SK-N-SH (cell line): ENCODE results near the gene NUP107. TPM values are rescaled to one million over a fixed set of nuclear protein-coding genes. Genes with fewer than 3 reads are reported as not detected.

ENCODE experiments used
- CTCF ChIA-PET: fragments of 300-600, 350-600 bp; formaldehyde crosslinking; extraction: SDS; loops from one replicate; lab custom pipeline; 2021; lab: Yijun Ruan, JAX
- POLR2A ChIA-PET: fragments of 350-600 bp; sonication (Branson Sonifier 250); formaldehyde crosslinking; extraction: SDS; loops from one replicate; lab custom pipeline; 2020; ENCODE audit warnings: antibody characterized with exemption, inconsistent platforms; lab: Yijun Ruan, JAX
- DNase-seq: peaks from one replicate; pipeline ENCODE4 v3.0.0; 2012
- H2AFZ ChIP-seq: fragments of 200-600 bp; sonication (generic); 2 replicates; pipeline ENCODE4 v1.8.1; 2016; ENCODE audit warnings: antibody characterized with exemption, mild to moderate bottlenecking, low read depth
- H3F3A ChIP-seq: fragments of 200-600 bp; sonication (generic); replicated peaks from 2 replicates; pipeline ENCODE3; 2016; ENCODE audit warnings: antibody characterized with exemption, mild to moderate bottlenecking; ENCODE audit not compliant: insufficient read depth
- H3K27ac ChIP-seq, 2 experiments: fragments of 200-500 bp in 1 of 2; fragments of 200-600 bp in 1 of 2; sonication (Bioruptor generic) in 1 of 2; sonication (generic), shearing (Covaris generic) in 1 of 2; 2 replicates each; pipeline versions ENCODE4 v1.5.1 to v1.6.1; 2014 to 2016; ENCODE audit warnings: low read depth in 2 of 2, inconsistent platforms in 1 of 2, low read length in 1 of 2, mild to moderate bottlenecking in 1 of 2, mixed read lengths in 1 of 2
- H3K27me3 ChIP-seq: fragments of 200-600 bp; sonication (generic), shearing (Covaris generic); 2 replicates; pipeline ENCODE4 v1.6.1; 2016; ENCODE audit warnings: mixed run types; ENCODE audit not compliant: insufficient read depth
- H3K36me3 ChIP-seq, 2 experiments: fragments of 200-500 bp in 1 of 2; fragments of 200-600 bp in 1 of 2; sonication (Bioruptor generic) in 1 of 2; sonication (generic) in 1 of 2; replicated peaks in 1 of 2; 2 replicates each; pipeline versions ENCODE3 to v1.5.1; 2014 to 2016; ENCODE audit warnings: low read length in 1 of 2, mild to moderate bottlenecking in 1 of 2; ENCODE audit not compliant: insufficient read depth in 2 of 2, control insufficient read depth in 1 of 2
- H3K4me1 ChIP-seq, 2 experiments: fragments of 200-500 bp in 1 of 2; fragments of 200-600 bp in 1 of 2; sonication (Bioruptor generic) in 1 of 2; sonication (generic), shearing (Covaris generic) in 1 of 2; 2 replicates each; pipeline versions ENCODE4 v1.5.1 to v1.6.1; 2014 to 2016; ENCODE audit warnings: low read depth in 1 of 2, low read length in 1 of 2, mixed run types in 1 of 2; ENCODE audit not compliant: insufficient read depth in 2 of 2, control insufficient read depth in 1 of 2
- H3K4me2 ChIP-seq: fragments of 200-600 bp; sonication (generic), shearing (Covaris generic); 2 replicates; pipeline ENCODE4 v1.6.1; 2017; ENCODE audit warnings: mixed run types
- H3K4me3 ChIP-seq, 2 experiments: fragments of 200-500 bp in 1 of 2; fragments of 200-600 bp in 1 of 2; sonication (Bioruptor generic) in 1 of 2; sonication (generic), shearing (Covaris generic) in 1 of 2; 2 replicates each; pipeline versions ENCODE4 v1.5.1 to v1.8.1; 2014 to 2016; ENCODE audit warnings: low read depth in 2 of 2, inconsistent platforms in 1 of 2, low read length in 1 of 2, mild to moderate bottlenecking in 1 of 2, mixed read lengths in 1 of 2, moderate library complexity in 1 of 2
- H3K79me2 ChIP-seq: fragments of 200-600 bp; sonication (generic); 2 replicates; pipeline ENCODE4 v1.8.1; 2017; ENCODE audit warnings: mild to moderate bottlenecking; ENCODE audit not compliant: insufficient read depth
- H3K9ac ChIP-seq: fragments of 200-600 bp; sonication (generic); 2 replicates; pipeline ENCODE4 v1.6.1; 2017; ENCODE audit warnings: mixed run types
- H3K9me2 ChIP-seq: fragments of 200-600 bp; sonication (generic); 2 replicates; pipeline ENCODE4 v1.6.1; 2017; ENCODE audit warnings: mixed run types
- H3K9me3 ChIP-seq: fragments of 200-600 bp; sonication (generic); 2 replicates; pipeline ENCODE4 v1.6.1; 2017; ENCODE audit warnings: mixed run types, mild to moderate bottlenecking, moderate library complexity
- H4K20me1 ChIP-seq: fragments of 200-600 bp; sonication (generic); 2 replicates; pipeline ENCODE4 v1.6.1; 2017; ENCODE audit warnings: mild to moderate bottlenecking, mixed run types; ENCODE audit not compliant: insufficient read depth
- CHD2 ChIP-seq: fragments of 150-350 bp; IDR thresholded peaks from 2 replicates; pipeline ENCODE4 v1.6.1; 2018; ENCODE audit warnings: low read length; ENCODE audit not compliant: partially characterized antibody
- ELF1 ChIP-seq: IDR thresholded peaks from 2 replicates; pipeline ENCODE4 v1.4.0; 2012
- EP300 ChIP-seq, 2 experiments: IDR thresholded peaks; 2 replicates each; pipeline versions ENCODE4 v1.4.0 to v1.6.1; 2012; ENCODE audit warnings: borderline replicate concordance in 1 of 2, low read depth in 1 of 2, low read length in 1 of 2
- FOXM1 ChIP-seq: IDR thresholded peaks from 2 replicates; pipeline ENCODE4 v1.4.0; 2012; ENCODE audit warnings: low read depth, mild to moderate bottlenecking
- GATA2 ChIP-seq: sonication (generic); formaldehyde crosslinking; IDR thresholded peaks from 2 replicates; pipeline ENCODE4 v1.5.0; 2020; ENCODE audit warnings: mild to moderate bottlenecking, missing genetic modification reagents
- POLR2AphosphoS5 ChIP-seq: IDR thresholded peaks from 2 replicates; pipeline ENCODE4 v1.6.1; 2012; ENCODE audit warnings: low read depth, low read length
- RXRA ChIP-seq: IDR thresholded peaks from 2 replicates; pipeline ENCODE4 v1.4.0; 2012; ENCODE audit warnings: low read depth, mild to moderate bottlenecking, borderline replicate concordance
- SIN3A ChIP-seq: IDR thresholded peaks from 2 replicates; pipeline ENCODE4 v1.6.1; 2012; ENCODE audit warnings: low read depth, mild to moderate bottlenecking, low read length, moderate library complexity, borderline replicate concordance
- TCF12 ChIP-seq: IDR thresholded peaks from 2 replicates; pipeline ENCODE4 v1.4.0; 2012
- YY1 ChIP-seq: IDR thresholded peaks from 2 replicates; pipeline ENCODE4 v1.4.0; 2012; ENCODE audit warnings: low read depth, mild to moderate bottlenecking
- WGBS: methylation state at CpG from one replicate; pipeline ENCODE4 v1.1.6; 2017; ENCODE audit warnings: low lambda C conversion rate; 5-methylcytosine and 5-hydroxymethylcytosine counted together
- polyA plus RNA-seq, 3 experiments: library from polyadenylated mRNA; depleted of rRNA; stranded (reverse); fragments of >200 nt; gene quantifications; 2 replicates each; pipeline ENCODE4 v1.2.3, GENCODE V29; 2012
- TF ChIP-seq, protein P1 (sequence below): IDR thresholded peaks from 2 replicates; pipeline ENCODE4 v1.6.1; 2012; ENCODE audit warnings: mild to moderate bottlenecking, low read depth, low read length, moderate library complexity
- TF ChIP-seq, protein P2 (sequence below): IDR thresholded peaks from 2 replicates; pipeline ENCODE4 v1.4.0; 2012; ENCODE audit warnings: low read depth
- TF ChIP-seq, protein P3 (sequence below): IDR thresholded peaks from 2 replicates; pipeline ENCODE4 v1.4.0; 2012; ENCODE audit warnings: low read depth, borderline replicate concordance

NUP107 gene
- polyA plus RNA-seq, 1 of the 3 experiments (the other 2 are of a cell fraction) = 30.9 TPM

DNA sequence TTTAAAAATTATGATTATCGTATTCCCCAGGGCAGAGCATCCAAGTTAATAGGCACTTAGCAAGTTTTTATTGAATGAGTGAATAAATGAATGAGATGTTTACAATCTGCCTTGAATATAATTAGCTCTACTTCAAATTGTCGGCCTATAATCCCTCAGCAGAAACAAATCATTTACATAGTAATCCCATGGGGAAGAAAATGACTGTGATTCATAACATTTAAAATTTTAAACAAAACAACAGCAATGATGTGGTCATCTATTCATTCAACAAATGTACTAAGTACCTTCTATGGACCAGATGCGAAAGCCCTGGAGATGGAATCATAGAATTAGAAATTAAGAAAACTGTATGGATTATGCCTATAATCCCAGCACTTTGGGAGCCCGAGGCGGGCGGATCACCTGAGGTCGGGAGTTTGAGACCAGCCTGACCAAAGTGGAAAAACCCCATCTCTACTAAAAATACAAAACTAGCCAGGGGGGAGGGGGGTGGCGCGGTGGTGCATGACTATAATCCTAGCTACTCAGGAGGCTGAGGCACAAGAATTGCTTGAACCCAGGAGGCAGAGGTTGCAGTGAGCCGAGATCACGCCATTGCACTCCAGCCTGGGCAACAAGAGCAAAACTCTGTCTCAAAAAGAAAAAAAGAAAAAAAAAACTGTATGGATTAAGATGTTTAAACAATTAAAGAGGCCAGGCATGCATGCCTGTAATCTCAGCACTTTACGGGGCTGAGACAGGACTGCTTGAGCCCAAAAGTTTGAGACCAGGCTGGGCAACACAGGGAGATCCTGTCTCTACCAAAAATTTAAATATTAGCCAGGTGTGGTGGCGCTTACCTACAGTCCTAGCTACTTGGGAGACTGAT lies 103.5 kb downstream of the NUP107 start (continued):
- TF ChIP-seq, protein P1, sequence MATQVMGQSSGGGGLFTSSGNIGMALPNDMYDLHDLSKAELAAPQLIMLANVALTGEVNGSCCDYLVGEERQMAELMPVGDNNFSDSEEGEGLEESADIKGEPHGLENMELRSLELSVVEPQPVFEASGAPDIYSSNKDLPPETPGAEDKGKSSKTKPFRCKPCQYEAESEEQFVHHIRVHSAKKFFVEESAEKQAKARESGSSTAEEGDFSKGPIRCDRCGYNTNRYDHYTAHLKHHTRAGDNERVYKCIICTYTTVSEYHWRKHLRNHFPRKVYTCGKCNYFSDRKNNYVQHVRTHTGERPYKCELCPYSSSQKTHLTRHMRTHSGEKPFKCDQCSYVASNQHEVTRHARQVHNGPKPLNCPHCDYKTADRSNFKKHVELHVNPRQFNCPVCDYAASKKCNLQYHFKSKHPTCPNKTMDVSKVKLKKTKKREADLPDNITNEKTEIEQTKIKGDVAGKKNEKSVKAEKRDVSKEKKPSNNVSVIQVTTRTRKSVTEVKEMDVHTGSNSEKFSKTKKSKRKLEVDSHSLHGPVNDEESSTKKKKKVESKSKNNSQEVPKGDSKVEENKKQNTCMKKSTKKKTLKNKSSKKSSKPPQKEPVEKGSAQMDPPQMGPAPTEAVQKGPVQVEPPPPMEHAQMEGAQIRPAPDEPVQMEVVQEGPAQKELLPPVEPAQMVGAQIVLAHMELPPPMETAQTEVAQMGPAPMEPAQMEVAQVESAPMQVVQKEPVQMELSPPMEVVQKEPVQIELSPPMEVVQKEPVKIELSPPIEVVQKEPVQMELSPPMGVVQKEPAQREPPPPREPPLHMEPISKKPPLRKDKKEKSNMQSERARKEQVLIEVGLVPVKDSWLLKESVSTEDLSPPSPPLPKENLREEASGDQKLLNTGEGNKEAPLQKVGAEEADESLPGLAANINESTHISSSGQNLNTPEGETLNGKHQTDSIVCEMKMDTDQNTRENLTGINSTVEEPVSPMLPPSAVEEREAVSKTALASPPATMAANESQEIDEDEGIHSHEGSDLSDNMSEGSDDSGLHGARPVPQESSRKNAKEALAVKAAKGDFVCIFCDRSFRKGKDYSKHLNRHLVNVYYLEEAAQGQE = no peak

DNA sequence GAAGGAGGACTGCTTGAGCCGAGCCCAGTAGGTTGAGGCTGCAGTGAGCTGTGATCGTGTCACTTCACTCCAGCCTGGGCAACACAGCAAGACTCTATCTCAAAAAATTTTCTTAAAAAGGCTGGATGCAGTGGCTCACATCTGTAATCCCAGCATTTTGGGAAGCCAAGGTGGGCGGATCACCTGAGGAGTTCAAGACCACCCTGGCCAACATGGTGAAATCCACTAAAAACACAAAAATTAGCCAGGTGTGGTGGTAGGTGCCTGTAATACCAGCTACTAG lies 104.1 kb downstream of the NUP107 start:
- Histone ChIP-seq H3K36me3 (no peaks in the 10 kb centered on the region), H3K4me2 (no peak overlapping the region), H3F3A (peaks cover 12% of the 10 kb centered on the region), H3K27me3 (no peaks in the 10 kb centered on the region), H3K27ac (no peak overlapping the region), H4K20me1 (no peaks in the 10 kb centered on the region), H3K4me1 (no peaks in the 10 kb centered on the region), H3K9ac (no peak overlapping the region), H3K79me2 (no peaks in the 10 kb centered on the region), H3K9me3 (no peaks in the 10 kb centered on the region), H2AFZ (no peak overlapping the region), H3K9me2 (no peaks in the 10 kb centered on the region), H3K4me3 (no peak overlapping the region)
- WGBS = 61% methylated on average over 3 of the region's 3 CpGs
- CTCF ChIA-PET = no interaction called here
- POLR2A ChIA-PET = no interaction called here
- TF ChIP-seq ELF1 (no peak), SIN3A (no peak), CHD2 (no peak), YY1 (no peak), RXRA (no peak), EP300 (IDR thresholded peaks at IDR 0.05; ENCODE audit: borderline replicate concordance in 1 of 2, low read depth in 1 of 2, low read length in 1 of 2) (no peak), TCF12 (no peak), GATA2 (CRISPR knock-in tag) (no peak), POLR2AphosphoS5 (no peak), FOXM1 (no peak)
- TF ChIP-seq, protein P2, sequence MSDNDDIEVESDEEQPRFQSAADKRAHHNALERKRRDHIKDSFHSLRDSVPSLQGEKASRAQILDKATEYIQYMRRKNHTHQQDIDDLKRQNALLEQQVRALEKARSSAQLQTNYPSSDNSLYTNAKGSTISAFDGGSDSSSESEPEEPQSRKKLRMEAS = no peak
- TF ChIP-seq, protein P3, sequence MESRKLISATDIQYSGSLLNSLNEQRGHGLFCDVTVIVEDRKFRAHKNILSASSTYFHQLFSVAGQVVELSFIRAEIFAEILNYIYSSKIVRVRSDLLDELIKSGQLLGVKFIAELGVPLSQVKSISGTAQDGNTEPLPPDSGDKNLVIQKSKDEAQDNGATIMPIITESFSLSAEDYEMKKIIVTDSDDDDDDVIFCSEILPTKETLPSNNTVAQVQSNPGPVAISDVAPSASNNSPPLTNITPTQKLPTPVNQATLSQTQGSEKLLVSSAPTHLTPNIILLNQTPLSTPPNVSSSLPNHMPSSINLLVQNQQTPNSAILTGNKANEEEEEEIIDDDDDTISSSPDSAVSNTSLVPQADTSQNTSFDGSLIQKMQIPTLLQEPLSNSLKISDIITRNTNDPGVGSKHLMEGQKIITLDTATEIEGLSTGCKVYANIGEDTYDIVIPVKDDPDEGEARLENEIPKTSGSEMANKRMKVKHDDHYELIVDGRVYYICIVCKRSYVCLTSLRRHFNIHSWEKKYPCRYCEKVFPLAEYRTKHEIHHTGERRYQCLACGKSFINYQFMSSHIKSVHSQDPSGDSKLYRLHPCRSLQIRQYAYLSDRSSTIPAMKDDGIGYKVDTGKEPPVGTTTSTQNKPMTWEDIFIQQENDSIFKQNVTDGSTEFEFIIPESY = no peak
- no peak for DNase-seq
